Spleen (tissue), 11 donors: Measurements from ENCODE around the gene ABCC3. TPM values are rescaled to one million over a fixed set of nuclear protein-coding genes. Genes with fewer than 3 reads are reported as not detected.

Experiments
- DNase-seq: peaks from one replicate; pipeline ENCODE4 v3.0.0-alpha.2; 2020
- H3K27ac ChIP-seq, 8 donors: fragments of 200-600 bp; sonication (generic) in 7 of 8; 1 replicate in 4 of 8; 2 replicates in 4 of 8; pipeline versions ENCODE4 v1.5.0 to v1.8.0; 2016 to 2021; ENCODE audit warnings: inconsistent platforms in 4 of 8, mild to moderate bottlenecking in 4 of 8, moderate library complexity in 1 of 8
- H3K27me3 ChIP-seq, 7 donors: fragments of 200-600 bp; sonication (generic) in 6 of 7; replicated peaks in 1 of 7; 1 replicate in 4 of 7; 2 replicates in 3 of 7; pipeline versions ENCODE4 v1.5.0 to v1.8.0; 2016 to 2021; ENCODE audit warnings: inconsistent platforms in 3 of 7, mild to moderate bottlenecking in 1 of 7
- H3K36me3 ChIP-seq, 6 donors: fragments of 200-600 bp; sonication (generic) in 5 of 6; 1 replicate in 4 of 6; 2 replicates in 2 of 6; pipeline versions ENCODE4 v1.5.0 to v1.8.0; 2016 to 2021; ENCODE audit warnings: inconsistent platforms in 2 of 6
- H3K4me1 ChIP-seq, 6 donors: fragments of 200-600 bp; sonication (generic) in 5 of 6; 1 replicate in 3 of 6; 2 replicates in 3 of 6; pipeline versions ENCODE4 v1.5.0 to v1.8.0; 2016 to 2021; ENCODE audit warnings: inconsistent platforms in 3 of 6
- H3K4me3 ChIP-seq, 8 donors: fragments of 200-600 bp; sonication (generic) in 7 of 8; 1 replicate in 4 of 8; 2 replicates in 4 of 8; pipeline versions ENCODE4 v1.5.0 to v1.8.0; 2016 to 2021; ENCODE audit warnings: inconsistent platforms in 4 of 8, mild to moderate bottlenecking in 4 of 8, moderate library complexity in 2 of 8
- H3K9me3 ChIP-seq, 8 donors: fragments of 200-600 bp; sonication (generic) in 7 of 8; 1 replicate in 4 of 8; 2 replicates in 4 of 8; pipeline versions ENCODE4 v1.5.0 to v1.8.0; 2016 to 2021; ENCODE audit warnings: inconsistent platforms in 4 of 8
- CTCF ChIP-seq, 11 experiments: fragments of 200-600 bp in 7 of 11; fragments of 450-650 bp in 4 of 11; sonication (generic) in 4 of 11; IDR thresholded peaks in 8 of 11; conservative IDR thresholded peaks in 3 of 11; 1 replicate in 7 of 11; 2 replicates in 4 of 11; pipeline versions ENCODE4 v1.4.0 to v1.8.0; 2016 to 2021; ENCODE audit warnings: antibody characterized with exemption in 11 of 11, inconsistent platforms in 4 of 11, mild to moderate bottlenecking in 1 of 11
- POLR2A ChIP-seq, 3 donors: fragments of 450-650 bp; IDR thresholded peaks; one replicate each; pipeline ENCODE4 v1.5.1; 2017; ENCODE audit warnings: antibody characterized with exemption in 3 of 3, mild to moderate bottlenecking in 1 of 3
- POLR2AphosphoS5 ChIP-seq, 3 donors: sonication (generic); formaldehyde crosslinking; IDR thresholded peaks; one replicate each; pipeline ENCODE4 v1.5.1; 2017; ENCODE audit warnings: antibody characterized with exemption in 3 of 3
- WGBS, 5 donors: extraction: QIAGEN DNeasy Blood & Tissue Kit in 3 of 5; methylation state at CpG; one replicate each; pipeline versions ENCODE4 v1.1.5 to v1.1.7; 2013 to 2018; 5-methylcytosine and 5-hydroxymethylcytosine counted together
- intact Hi-C: fragments of 100-400 bp; cut with DNase I; formaldehyde crosslinking; loops from one replicate; pipeline ENCODE4 v1.15.0; 2023; ENCODE audit warnings: low total_unique reads
- polyA plus RNA-seq, 3 donors: library from polyadenylated mRNA; stranded (reverse); fragments of 200-250 nt; gene quantifications; one replicate each; pipeline ENCODE4 v1.2.1, GENCODE V29; 2013
- total RNA-seq, 7 donors: library from RNA; depleted of rRNA in 3 of 7; stranded (reverse); fragments of >200 nt in 3 of 7; fragmentation: NEBNext Ultra II Directional in 4 of 7; extraction: Animal tissue kit (Norgen Biotek cat#: 25700) in 4 of 7; gene quantifications; one replicate each; pipeline versions ENCODE4 v1.1.0 to v1.2.1, GENCODE V29; 2016 to 2021
- donor health status: healthy with polysubstance abuse.
- donor health status: DM: no; HTN: no; CAD: no; lungs with moderate emphysema.
- donor health status: DM: no; HTN: no; CAD: no.
- donor health status: Bipolar disorder and iron deficiency.
- donor health status: healthy.
- donor health status: DM: no; HTN: no; CAD: no.
- donor health status: DM: yes; HTN: yes; CAD: no.

ABCC3 gene
- total and polyA plus RNA-seq, 10 donors: 8.6 to 37.1 (median 30.0) TPM

GRCh38 chr17:50618300-50618699 lies 16.4 kb upstream of the ABCC3 start:
- H3K36me3 ChIP-seq: no peaks in the 10 kb centered on the region
- no peak for DNase-seq
- 75 to 82% (median 81%) methylated on average over 4 of the region's 4 CpGs for WGBS, 5 donors
- H3K9me3 ChIP-seq: no peaks in the 10 kb centered on the region
- no peak for TF ChIP-seq POLR2AphosphoS5 (IDR thresholded peaks at IDR 0.05)
- no peak for TF ChIP-seq CTCF (IDR thresholded peaks at IDR 0.05 in 8 of 11, conservative IDR thresholded peaks at IDR 0.05 in 3 of 11)
- TF ChIP-seq POLR2A (IDR thresholded peaks at IDR 0.05): no peak
- peaks cover 0 to 25% (median 16%) of the 10 kb centered on the region in 6 donors for H3K4me1 ChIP-seq
- H3K4me3 ChIP-seq: no peak overlapping the region
- H3K27ac ChIP-seq: no peak overlapping the region
- intact Hi-C loops: no loop called here
- peaks cover 0 to 37% (median 0%) of the 10 kb centered on the region in 7 donors for H3K27me3 ChIP-seq

- H3K9me3 ChIP-seq: no peaks in the 10 kb centered on the region
- no peak overlapping the region for H3K4me3 ChIP-seq
- H3K27me3 ChIP-seq: peaks cover 0 to 37% (median 0%) of the 10 kb centered on the region in 7 donors
- no peak overlapping the region for H3K27ac ChIP-seq
- H3K36me3 ChIP-seq: no peaks in the 10 kb centered on the region
- TF ChIP-seq CTCF (IDR thresholded peaks at IDR 0.05 in 8 of 11, conservative IDR thresholded peaks at IDR 0.05 in 3 of 11) (no peak), POLR2AphosphoS5 (IDR thresholded peaks at IDR 0.05) (no peak), POLR2A (IDR thresholded peaks at IDR 0.05) (no peak)
- H3K4me1 ChIP-seq: peaks cover 0 to 18% (median 9%) of the 10 kb centered on the region in 6 donors
- intact Hi-C loops: no loop called here
- 62 to 83% (median 77%) methylated on average over 4 to 11 of the region's 11 CpGs for WGBS, 5 donors
- DNase-seq: no peak
Measured at GRCh38 chr17:50618941-50619340, 15.7 kb upstream of the ABCC3 start.

DNA sequence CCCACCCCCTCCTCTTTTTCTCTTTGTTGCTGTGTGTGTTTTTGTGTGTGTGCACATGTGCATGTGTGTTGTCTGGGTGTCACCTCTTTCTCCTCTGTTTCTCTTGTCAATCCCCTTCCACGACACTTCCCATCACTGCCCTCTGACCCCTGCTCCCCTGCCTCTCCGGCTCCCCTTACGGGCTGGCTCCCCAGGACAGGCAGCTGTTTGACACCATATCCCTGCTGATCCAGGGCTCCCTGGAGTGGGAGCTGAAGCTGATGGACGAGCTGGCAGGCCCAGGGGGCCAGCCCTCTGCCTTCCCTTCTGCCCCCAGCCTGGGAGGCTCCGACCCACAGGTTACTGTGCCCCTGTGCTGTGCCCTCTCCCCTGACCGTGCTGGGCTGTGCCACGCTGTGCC lies 15.2 kb upstream of the ABCC3 start:
- TF ChIP-seq CTCF (IDR thresholded peaks at IDR 0.05 in 8 of 11, conservative IDR thresholded peaks at IDR 0.05 in 3 of 11) (no peak), POLR2AphosphoS5 (IDR thresholded peaks at IDR 0.05) (no peak), POLR2A (IDR thresholded peaks at IDR 0.05) (no peak)
- Histone ChIP-seq H3K4me3 (no peak overlapping the region), H3K4me1 (peaks cover 0 to 14% (median 6%) of the 10 kb centered on the region in 6 donors), H3K27me3 (peaks cover 0 to 39% (median 0%) of the 10 kb centered on the region in 7 donors), H3K9me3 (no peaks in the 10 kb centered on the region), H3K36me3 (no peaks in the 10 kb centered on the region), H3K27ac (no peak overlapping the region)
- no peak for DNase-seq
- intact Hi-C loops: no loop called here
- 77 to 90% (median 84%) methylated on average over 7 of the region's 7 CpGs for WGBS, 5 donors

GRCh38 chr17:50620237-50620636 lies 14.4 kb upstream of the ABCC3 start:
- H3K9me3 ChIP-seq: no peaks in the 10 kb centered on the region
- intact Hi-C loops: loop anchor here (10.0 kb wide), 1 partner anchor 65 kb away; no protein-coding TSS in a partner anchor
- no peak overlapping the region for H3K27ac ChIP-seq
- H3K4me3 ChIP-seq: no peak overlapping the region
- DNase-seq: no peak
- TF ChIP-seq POLR2A (IDR thresholded peaks at IDR 0.05): no peak
- no peak for TF ChIP-seq POLR2AphosphoS5 (IDR thresholded peaks at IDR 0.05)
- no peak for TF ChIP-seq CTCF (IDR thresholded peaks at IDR 0.05 in 8 of 11, conservative IDR thresholded peaks at IDR 0.05 in 3 of 11)
- H3K4me1 ChIP-seq: peaks cover 0 to 14% (median 6%) of the 10 kb centered on the region in 6 donors
- H3K27me3 ChIP-seq: peaks cover 0 to 42% (median 0%) of the 10 kb centered on the region in 7 donors
- no peaks in the 10 kb centered on the region for H3K36me3 ChIP-seq
- WGBS, 5 donors: 49 to 61% (median 56%) methylated on average over 5 of the region's 5 CpGs
